MV-4-11 (cell line): ENCODE results near the gene RIMBP2.
"Not testable (repeated sequence)": the region's sequence is repeated elsewhere in the genome, so short reads cannot be mapped to it uniquely, and the experiment has no call there.

Experiments used
- DNase-seq: peaks from one replicate; lab custom pipeline; 2025; lab: John Stamatoyannopoulos, UW

Gene RIMBP2, protein sequence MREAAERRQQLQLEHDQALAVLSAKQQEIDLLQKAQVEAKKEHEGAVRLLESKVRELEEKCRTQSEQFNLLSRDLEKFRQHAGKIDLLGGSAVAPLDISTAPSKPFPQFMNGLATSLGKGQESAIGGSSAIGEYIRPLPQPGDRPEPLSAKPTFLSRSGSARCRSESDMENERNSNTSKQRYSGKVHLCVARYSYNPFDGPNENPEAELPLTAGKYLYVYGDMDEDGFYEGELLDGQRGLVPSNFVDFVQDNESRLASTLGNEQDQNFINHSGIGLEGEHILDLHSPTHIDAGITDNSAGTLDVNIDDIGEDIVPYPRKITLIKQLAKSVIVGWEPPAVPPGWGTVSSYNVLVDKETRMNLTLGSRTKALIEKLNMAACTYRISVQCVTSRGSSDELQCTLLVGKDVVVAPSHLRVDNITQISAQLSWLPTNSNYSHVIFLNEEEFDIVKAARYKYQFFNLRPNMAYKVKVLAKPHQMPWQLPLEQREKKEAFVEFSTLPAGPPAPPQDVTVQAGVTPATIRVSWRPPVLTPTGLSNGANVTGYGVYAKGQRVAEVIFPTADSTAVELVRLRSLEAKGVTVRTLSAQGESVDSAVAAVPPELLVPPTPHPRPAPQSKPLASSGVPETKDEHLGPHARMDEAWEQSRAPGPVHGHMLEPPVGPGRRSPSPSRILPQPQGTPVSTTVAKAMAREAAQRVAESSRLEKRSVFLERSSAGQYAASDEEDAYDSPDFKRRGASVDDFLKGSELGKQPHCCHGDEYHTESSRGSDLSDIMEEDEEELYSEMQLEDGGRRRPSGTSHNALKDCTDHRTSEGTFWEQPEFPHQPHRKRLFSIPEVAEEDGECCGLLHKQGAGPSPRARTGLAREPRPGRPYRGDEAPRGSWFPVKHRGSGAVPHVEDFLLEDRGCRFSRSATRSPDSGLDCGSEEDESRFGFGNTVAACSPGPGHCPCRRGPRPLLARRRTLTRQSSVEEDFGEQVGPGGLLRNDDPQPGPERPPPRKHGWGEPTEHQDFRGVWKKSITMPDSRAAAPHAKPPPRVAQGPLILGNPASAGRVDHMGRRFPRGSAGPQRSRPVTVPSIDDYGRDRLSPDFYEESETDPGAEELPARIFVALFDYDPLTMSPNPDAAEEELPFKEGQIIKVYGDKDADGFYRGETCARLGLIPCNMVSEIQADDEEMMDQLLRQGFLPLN (N-terminal part only)

DNA sequence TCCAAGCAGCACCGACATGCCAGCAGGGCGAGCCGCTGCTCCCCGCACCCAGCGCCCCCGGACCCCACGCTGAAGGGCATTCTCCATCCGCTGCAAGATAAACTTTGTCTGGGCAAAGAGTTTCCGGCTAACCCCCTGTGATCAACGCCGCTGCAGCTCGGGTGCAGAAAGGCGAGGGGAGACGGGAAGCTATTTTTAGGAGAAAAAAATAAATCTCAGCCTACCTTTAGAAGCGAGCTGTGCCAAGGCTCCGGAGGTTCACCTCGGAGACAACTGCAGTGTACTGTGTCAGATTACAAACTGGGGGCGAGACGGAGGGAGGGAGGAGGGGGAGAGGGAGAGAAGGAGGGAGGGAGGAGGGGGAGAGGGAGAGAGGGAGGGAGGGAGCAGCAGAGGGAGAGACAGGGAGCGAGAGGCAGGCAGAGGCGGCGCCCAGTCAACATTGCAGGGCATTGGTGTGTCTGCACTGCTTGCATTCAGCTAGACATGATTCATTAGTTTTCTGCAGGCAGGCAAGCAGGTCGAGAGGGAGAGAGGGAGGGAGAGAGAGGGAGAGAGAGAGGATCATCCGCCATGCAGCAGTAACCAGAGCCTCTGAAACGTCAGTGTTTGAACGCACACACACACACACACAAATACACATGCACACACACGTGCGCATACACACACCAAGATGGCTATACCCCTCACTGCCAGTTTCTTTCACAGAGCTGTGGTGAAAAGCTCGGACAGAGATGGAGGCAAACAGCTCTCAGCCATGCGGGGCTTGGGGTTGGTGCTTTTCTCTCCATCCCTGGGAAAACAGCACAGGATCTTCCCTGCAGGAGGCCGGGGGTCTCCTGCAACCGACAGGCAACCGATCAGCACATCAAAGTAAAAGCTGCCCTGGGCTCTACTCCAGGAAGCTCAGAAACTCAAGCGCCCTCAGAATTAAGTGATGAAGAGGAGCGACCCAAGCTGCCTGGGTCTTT is at the start of gene RIMBP2:
TSS of gene RIMBP2 (minus strand) at position 302 of the 971 bp plus-strand sequence. CDS start 237,286 bp downstream, outside the sequence.
- no peak for DNase-seq

DNA sequence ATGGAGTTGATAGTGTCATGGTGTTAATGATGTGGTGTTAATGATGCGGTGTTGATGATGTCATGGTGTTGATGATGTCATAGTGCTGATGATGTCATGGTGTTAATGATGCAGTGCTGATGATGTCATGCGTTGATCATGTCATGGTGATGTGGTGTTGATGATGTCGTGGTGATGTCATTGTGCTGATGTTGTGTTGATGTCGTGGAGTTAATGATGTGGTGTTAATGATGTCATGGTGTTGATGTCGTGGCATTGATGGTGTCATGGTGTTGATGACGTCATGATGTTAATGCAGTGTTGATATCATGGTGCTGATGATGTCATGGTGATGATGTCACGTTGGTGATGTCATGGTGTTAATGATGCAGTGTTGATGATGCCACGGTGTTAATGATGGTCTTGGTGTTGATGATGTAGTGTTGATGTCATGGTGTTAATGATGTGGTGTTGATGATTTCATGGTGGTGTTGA is 49.1 kb upstream of the RIMBP2 start:
- no peak for DNase-seq

DNA sequence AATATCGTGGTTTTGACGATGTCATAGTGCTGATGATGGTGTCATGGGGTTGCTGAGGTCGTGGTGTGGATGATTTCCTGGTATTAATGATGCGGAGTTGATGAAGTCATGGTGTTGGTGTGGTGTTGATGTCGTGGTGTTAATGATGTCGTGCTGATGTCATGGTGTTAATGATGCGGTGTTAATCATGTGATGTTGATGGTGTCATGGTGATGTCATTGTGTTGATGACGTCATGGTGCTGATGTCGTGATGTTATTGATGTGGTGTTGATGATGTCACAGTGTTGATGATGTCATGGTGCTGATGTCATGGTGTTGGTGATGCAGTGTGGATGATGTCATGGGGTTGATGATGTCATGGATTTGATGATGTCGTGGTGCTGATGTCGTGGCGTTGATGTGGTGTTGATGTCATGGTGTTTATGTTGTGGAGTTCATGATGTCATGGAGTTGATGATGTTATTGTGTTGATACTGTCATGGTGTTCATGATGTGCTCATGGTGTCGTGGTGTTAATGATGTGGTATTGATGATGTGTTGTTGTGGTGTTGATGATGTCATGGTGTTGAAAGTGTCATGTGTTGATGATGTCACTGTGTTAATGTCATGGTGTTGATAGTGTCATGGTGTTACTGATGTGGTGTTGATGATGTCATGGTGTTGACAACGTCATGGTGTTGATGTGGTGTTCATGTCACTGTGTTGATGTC is 48.5 kb upstream of the RIMBP2 start:
- no peak for DNase-seq

DNA sequence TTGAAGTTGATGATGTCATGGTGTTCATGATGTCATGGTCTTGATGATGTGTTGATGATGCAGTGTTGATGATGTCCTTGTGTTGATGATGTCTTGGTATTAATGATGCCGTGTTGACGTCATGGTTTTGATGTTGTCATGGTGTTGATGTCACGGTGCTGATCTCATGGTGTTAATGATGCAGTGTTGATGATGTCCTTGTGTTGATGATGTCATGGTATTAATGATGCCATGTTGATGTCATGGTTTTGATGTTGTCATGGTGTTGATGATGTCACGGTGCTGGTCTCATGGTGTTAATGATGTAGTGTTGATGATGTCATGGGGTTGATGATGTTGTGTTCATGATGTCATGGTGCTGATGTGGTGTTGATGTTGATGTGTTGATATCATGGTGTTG is 48.0 kb upstream of the RIMBP2 start:
- no peak for DNase-seq

GRCh38 chr12:130762319-130762675 is 46.2 kb upstream of the RIMBP2 start:
- DNase-seq: no peak

DNA sequence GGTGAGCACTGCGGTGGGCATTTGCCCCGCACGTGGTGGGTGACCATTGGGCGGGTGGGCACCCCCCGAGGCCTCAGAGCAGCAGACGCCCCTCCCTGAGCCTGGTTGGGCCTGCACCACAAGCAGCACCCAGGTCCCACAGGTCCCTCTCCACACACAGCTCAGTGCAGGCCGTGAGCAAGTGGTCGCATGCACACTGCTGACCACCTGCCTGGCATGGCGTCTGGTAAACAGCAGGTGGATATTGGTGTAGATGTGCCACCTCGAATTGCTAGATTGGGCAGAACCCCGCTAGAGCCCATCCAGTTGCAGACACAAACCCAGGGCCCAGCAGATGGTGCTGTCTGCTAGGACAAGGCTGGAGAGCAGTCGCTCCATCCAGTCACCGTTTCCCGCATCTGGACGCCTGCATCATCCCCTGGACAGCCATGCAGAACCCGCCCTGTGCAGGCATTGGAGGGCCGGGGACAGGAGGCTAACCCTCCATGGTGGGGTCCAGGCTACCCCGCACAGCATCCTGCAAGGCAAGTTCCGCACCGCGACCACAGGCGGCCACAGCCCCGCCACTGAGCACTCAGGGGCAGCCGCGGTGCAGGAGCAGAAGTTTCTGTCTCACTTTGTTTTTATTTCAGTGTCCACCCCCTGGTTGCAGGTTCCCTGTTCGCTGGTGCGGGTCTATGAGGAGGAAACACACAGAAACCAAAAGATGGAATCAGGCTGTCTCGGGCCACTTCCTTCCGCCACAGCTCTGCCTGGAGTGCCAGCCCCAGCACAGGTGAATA is 45.6 kb upstream of the RIMBP2 start:
- peak; percentile 22 for DNase-seq

GRCh38 chr12:130754234-130754901 is 38.3 kb upstream of the RIMBP2 start:
- DNase-seq: no peak

DNA sequence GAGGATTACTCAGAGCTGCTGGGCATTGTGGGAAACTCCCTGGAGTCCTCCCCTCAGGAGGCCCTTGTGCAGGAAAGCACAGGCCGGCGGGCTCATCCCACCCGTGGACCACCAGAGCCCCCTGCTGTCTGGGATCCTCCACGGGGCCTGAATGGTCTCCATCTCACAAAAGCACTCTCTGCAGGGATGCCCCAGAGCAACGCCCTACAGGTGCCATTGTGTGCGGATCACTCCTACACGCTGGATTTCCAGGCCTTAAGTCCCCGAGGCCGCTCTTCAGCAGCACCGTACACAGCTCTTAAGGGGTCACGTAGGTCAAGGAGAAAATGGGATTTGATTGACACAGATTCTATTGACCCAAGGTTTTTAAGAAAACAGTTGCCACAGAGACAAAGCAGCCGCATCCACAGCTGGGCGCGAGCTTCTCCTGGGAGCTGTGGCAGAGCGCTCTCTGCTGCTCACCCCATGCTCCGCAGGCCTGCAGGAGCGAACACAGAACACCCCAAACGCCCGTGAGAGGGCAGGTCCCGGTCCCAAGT is 36.7 kb upstream of the RIMBP2 start:
- DNase-seq: no peak

GRCh38 chr12:130752037-130752436 is 35.9 kb upstream of the RIMBP2 start:
- DNase-seq: not testable (repeated sequence)

DNA sequence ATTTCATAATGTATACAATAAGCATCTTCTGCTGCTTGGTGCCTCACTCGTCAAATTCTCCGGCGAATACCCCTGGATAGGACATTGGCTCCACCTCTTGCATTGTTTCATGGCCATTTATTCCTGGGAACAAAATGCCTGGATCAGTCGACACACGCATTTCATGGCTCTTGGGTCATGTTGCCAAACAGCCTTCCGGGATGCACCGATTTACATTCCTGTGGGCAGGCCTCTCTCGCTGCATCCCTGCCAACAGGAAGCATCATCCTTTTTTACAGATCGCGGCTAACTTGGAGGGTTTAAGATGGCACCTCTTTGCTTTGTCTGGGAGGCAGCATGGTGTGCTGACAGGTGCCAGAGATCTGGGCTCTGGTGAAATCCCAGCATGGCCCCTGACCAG is 32.7 kb upstream of the RIMBP2 start:
- DNase-seq: no peak

DNA sequence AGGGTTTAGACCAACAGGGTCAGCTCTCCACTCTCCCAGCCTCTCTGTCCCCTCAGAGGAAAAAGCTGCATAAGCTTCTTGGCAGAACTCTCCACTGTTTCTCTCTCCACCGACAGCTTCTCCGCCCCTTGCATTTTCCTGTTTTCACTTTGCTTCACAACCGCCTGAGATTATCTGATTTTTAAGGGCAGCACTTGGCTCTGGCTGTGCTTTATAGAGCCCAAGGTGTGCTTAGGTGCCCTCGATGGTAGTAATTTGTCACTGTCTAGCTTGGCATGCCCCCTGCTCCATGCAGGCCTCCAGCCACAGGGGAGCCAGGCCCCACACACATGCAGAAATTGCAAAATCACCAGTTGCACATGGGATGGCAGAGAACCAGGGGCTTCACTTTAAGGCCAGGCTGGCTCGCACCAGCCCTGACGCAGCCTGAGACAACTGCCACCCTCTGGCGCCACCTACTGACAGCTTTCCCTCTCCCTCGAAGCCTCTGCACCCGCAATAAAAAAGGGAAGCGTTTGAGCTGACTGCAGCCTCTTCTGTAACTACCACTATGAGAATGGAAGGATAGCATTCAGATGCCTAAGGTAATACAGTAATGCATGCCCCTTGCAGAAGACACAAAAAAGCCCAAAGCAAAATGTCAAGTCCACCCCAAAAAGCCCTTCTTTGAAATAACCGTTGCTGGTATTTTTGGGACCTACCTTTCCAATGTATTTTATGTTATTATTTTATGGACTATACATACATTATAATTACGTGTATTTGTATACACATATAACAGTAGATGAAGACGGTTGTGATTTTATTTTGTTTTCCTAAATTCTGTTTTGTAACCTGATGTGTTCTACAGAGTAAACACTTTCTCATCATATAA is 32.0 kb upstream of the RIMBP2 start:
- peak; percentile 78 for DNase-seq

GRCh38 chr12:130746546-130746945 is 30.4 kb upstream of the RIMBP2 start:
- DNase-seq: no peak

GRCh38 chr12:130745921-130746320 is 29.8 kb upstream of the RIMBP2 start:
- DNase-seq: no peak

- DNase-seq: no peak
Measured at GRCh38 chr12:130744274-130744673, 28.2 kb upstream of the RIMBP2 start.

- no peak for DNase-seq
Measured at GRCh38 chr12:130743606-130744005, 27.5 kb upstream of the RIMBP2 start.

DNA sequence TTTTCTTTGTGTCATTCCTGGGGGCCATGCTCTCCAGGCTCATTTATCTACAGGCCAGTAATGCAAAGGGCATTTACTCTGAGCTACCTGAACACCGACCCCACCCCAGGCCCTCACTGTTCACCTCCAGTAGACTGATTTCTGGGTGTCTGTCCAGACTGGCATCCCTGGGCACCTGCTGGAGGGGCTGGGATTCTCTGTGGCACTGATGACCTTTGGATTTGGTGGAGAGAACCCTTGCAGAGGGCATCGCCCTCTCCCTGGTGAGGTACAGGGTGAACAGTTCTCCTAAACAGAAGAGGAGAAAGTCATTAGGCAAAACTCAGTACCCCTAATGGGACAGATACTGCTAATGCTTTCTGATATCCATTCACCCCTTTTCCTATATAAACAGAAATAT is 27.1 kb upstream of the RIMBP2 start:
- no peak for DNase-seq

DNA sequence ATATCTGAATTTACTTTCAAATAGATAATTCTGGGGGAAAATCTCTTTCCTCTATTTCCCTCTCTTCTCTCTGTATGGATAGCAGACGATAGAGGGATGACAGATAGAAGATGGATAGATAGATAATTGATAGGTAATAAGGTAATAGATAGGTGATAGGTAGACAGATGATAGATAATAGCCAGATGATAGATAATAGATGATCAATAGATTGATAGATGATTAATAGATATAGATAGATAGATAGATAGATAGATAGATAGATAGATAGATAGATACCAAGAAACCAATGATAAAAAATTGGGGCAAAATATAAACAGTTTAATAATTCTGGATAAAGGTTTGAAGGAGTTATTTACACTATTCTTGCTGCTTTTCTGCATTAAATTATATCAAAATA is 26.6 kb upstream of the RIMBP2 start:
- no peak for DNase-seq

GRCh38 chr12:130742112-130742511 is 26.0 kb upstream of the RIMBP2 start:
- DNase-seq: no peak
